Eye (tissue), 1 donor: ENCODE measurements around the gene RHBG.

Experiments
- DNase-seq: peaks from one replicate; pipeline ENCODE4 v3.0.0-alpha.2; 2015

RHBG gene

GRCh38 chr1:156428746-156429288 lies 59.8 kb downstream of the RHBG start:
- DNase-seq = no peak

GRCh38 chr1:156429313-156430060 lies 60.5 kb downstream of the RHBG start:
- peak; percentile 28 for DNase-seq

- DNase-seq = peak; percentile 41
Measured at GRCh38 chr1:156430303-156430702, 61.3 kb downstream of the RHBG start.

GRCh38 chr1:156430866-156431265 lies 61.9 kb downstream of the RHBG start:
- DNase-seq = no peak

GRCh38 chr1:156431366-156431765 lies 62.4 kb downstream of the RHBG start:
- no peak for DNase-seq

- no peak for DNase-seq
Measured at GRCh38 chr1:156431769-156432668, 63.0 kb downstream of the RHBG start.

- DNase-seq = no peak
Measured at GRCh38 chr1:156432669-156433018, 63.6 kb downstream of the RHBG start.

- DNase-seq = no peak
Measured at GRCh38 chr1:156433032-156433431, 64.0 kb downstream of the RHBG start.

GRCh38 chr1:156433602-156434001 lies 64.6 kb downstream of the RHBG start:
- DNase-seq = no peak
